Neuron (in vitro differentiated cells): ENCODE measurements around the gene CCDC167.

Experiments used
- H2AFZ ChIP-seq: one replicate; pipeline ENCODE4 v1.6.1; 2013; ENCODE audit warnings: low read depth, mild to moderate bottlenecking, inconsistent platforms, low read length, moderate library complexity
- H3K27me3 ChIP-seq: one replicate; pipeline ENCODE4 v1.6.1; 2013; ENCODE audit warnings: low read length; ENCODE audit not compliant: insufficient read depth
- H3K36me3 ChIP-seq: one replicate; pipeline ENCODE4 v1.6.1; 2013; ENCODE audit warnings: low read length; ENCODE audit not compliant: insufficient read depth
- H3K4me1 ChIP-seq: one replicate; pipeline ENCODE4 v1.6.1; 2013; ENCODE audit warnings: low read length; ENCODE audit not compliant: insufficient read depth
- H3K4me3 ChIP-seq: 2 replicates; pipeline ENCODE4 v1.5.1; 2013; ENCODE audit warnings: mild to moderate bottlenecking, low read length, moderate library complexity
- H3K9me3 ChIP-seq: one replicate; pipeline ENCODE4 v1.6.1; 2013; ENCODE audit warnings: low read length

The CCDC167 gene

GRCh38 chr6:37513576-37513975 lies 13.9 kb upstream of the CCDC167 start:
- H3K9me3 ChIP-seq: no peaks in the 10 kb centered on the region
- H3K27me3 ChIP-seq: peaks cover 41% of the 10 kb centered on the region
- H3K36me3 ChIP-seq: no peaks in the 10 kb centered on the region
- peaks cover 65% of the 10 kb centered on the region for H3K4me1 ChIP-seq
- no peak overlapping the region for H3K4me3 ChIP-seq
- H2AFZ ChIP-seq: no peak overlapping the region

GRCh38 chr6:37513155-37513554 lies 13.5 kb upstream of the CCDC167 start:
- peaks cover 65% of the 10 kb centered on the region for H3K4me1 ChIP-seq
- no peak overlapping the region for H3K4me3 ChIP-seq
- no peak overlapping the region for H2AFZ ChIP-seq
- no peaks in the 10 kb centered on the region for H3K36me3 ChIP-seq
- H3K9me3 ChIP-seq: no peaks in the 10 kb centered on the region
- H3K27me3 ChIP-seq: peaks cover 41% of the 10 kb centered on the region

- Histone ChIP-seq H3K4me3 (no peak overlapping the region), H3K4me1 (peaks cover 60% of the 10 kb centered on the region), H3K36me3 (no peaks in the 10 kb centered on the region), H2AFZ (no peak overlapping the region), H3K9me3 (no peaks in the 10 kb centered on the region), H3K27me3 (peaks cover 41% of the 10 kb centered on the region)
Observed at GRCh38 chr6:37512400-37513011, 12.8 kb upstream of the CCDC167 start.

GRCh38 chr6:37511910-37512399 lies 12.3 kb upstream of the CCDC167 start:
- Histone ChIP-seq H3K9me3 (no peaks in the 10 kb centered on the region), H2AFZ (no peak overlapping the region), H3K4me3 (no peak overlapping the region), H3K36me3 (no peaks in the 10 kb centered on the region), H3K4me1 (peaks cover 54% of the 10 kb centered on the region), H3K27me3 (peaks cover 41% of the 10 kb centered on the region)

GRCh38 chr6:37511201-37511600 lies 11.5 kb upstream of the CCDC167 start:
- H3K4me3 ChIP-seq: no peak overlapping the region
- no peaks in the 10 kb centered on the region for H3K9me3 ChIP-seq
- H3K4me1 ChIP-seq: peaks cover 47% of the 10 kb centered on the region
- H3K36me3 ChIP-seq: no peaks in the 10 kb centered on the region
- H2AFZ ChIP-seq: no peak overlapping the region
- H3K27me3 ChIP-seq: peaks cover 41% of the 10 kb centered on the region

- Histone ChIP-seq H3K36me3 (no peaks in the 10 kb centered on the region), H2AFZ (no peak overlapping the region), H3K4me3 (no peak overlapping the region), H3K27me3 (peaks cover 23% of the 10 kb centered on the region), H3K9me3 (no peaks in the 10 kb centered on the region), H3K4me1 (peaks cover 15% of the 10 kb centered on the region)
Observed at GRCh38 chr6:37507690-37508421, 8.2 kb upstream of the CCDC167 start.

GRCh38 chr6:37507077-37507476 lies 7.4 kb upstream of the CCDC167 start:
- Histone ChIP-seq H3K27me3 (peaks cover 15% of the 10 kb centered on the region), H3K4me1 (peaks cover 7% of the 10 kb centered on the region), H3K9me3 (no peaks in the 10 kb centered on the region), H3K4me3 (no peak overlapping the region), H2AFZ (no peak overlapping the region), H3K36me3 (no peaks in the 10 kb centered on the region)

GRCh38 chr6:37506479-37506878 lies 6.8 kb upstream of the CCDC167 start:
- peaks cover 1% of the 10 kb centered on the region for H3K4me1 ChIP-seq
- no peaks in the 10 kb centered on the region for H3K36me3 ChIP-seq
- no peaks in the 10 kb centered on the region for H3K9me3 ChIP-seq
- no peak overlapping the region for H2AFZ ChIP-seq
- H3K27me3 ChIP-seq: peaks cover 9% of the 10 kb centered on the region
- no peak overlapping the region for H3K4me3 ChIP-seq

GRCh38 chr6:37504024-37504423 lies 4.3 kb upstream of the CCDC167 start:
- no peak overlapping the region for H2AFZ ChIP-seq
- H3K9me3 ChIP-seq: no peaks in the 10 kb centered on the region
- H3K27me3 ChIP-seq: no peaks in the 10 kb centered on the region
- H3K4me3 ChIP-seq: no peak overlapping the region
- peaks cover 1% of the 10 kb centered on the region for H3K4me1 ChIP-seq
- H3K36me3 ChIP-seq: no peaks in the 10 kb centered on the region

- Histone ChIP-seq H3K9me3 (no peaks in the 10 kb centered on the region), H2AFZ (no peak overlapping the region), H3K4me3 (no peak overlapping the region), H3K27me3 (no peaks in the 10 kb centered on the region), H3K36me3 (no peaks in the 10 kb centered on the region), H3K4me1 (peaks cover 6% of the 10 kb centered on the region)
Observed at GRCh38 chr6:37503309-37503965, 3.7 kb upstream of the CCDC167 start.

GRCh38 chr6:37502703-37503291 lies 3.1 kb upstream of the CCDC167 start:
- no peaks in the 10 kb centered on the region for H3K36me3 ChIP-seq
- no peaks in the 10 kb centered on the region for H3K27me3 ChIP-seq
- no peaks in the 10 kb centered on the region for H3K9me3 ChIP-seq
- no peak overlapping the region for H2AFZ ChIP-seq
- H3K4me1 ChIP-seq: peaks cover 6% of the 10 kb centered on the region
- no peak overlapping the region for H3K4me3 ChIP-seq

- Histone ChIP-seq H2AFZ (no peak overlapping the region), H3K27me3 (no peaks in the 10 kb centered on the region), H3K4me3 (no peak overlapping the region), H3K4me1 (peaks cover 6% of the 10 kb centered on the region), H3K9me3 (no peaks in the 10 kb centered on the region), H3K36me3 (no peaks in the 10 kb centered on the region)
Observed at GRCh38 chr6:37501632-37502491, 2.2 kb upstream of the CCDC167 start.
